Endothelial cell of umbilical vein (primary cell): ENCODE measurements around the gene NKX1-1. TPM values are rescaled to one million over a fixed set of nuclear protein-coding genes. Genes with fewer than 3 reads are reported as not detected.

Experiments
- BruUV-seq: library from RNA; stranded (reverse); fragments of 400-500 nt; replicated peaks from 2 replicates; lab custom pipeline; 2021; lab: Mats Ljungman, UMichigan
- CTCF ChIA-PET: fragments of 300-600, 350-600 bp; sonication (Branson Sonifier 250); formaldehyde crosslinking; loops from one replicate; lab custom pipeline; 2021; ENCODE audit warnings: antibody characterized with exemption, inconsistent platforms; lab: Charles Lee
- POLR2A ChIA-PET: fragments of 300-600, 350-600 bp; sonication (Branson Sonifier 250); formaldehyde crosslinking; loops from one replicate; lab custom pipeline; 2021; ENCODE audit warnings: antibody characterized with exemption, inconsistent platforms; lab: Charles Lee
- DNase-seq: peaks from one replicate; pipeline ENCODE4 v3.0.0-alpha.2; 2011; ENCODE audit warnings: low read depth, low spot score
- FAIRE-seq: peaks from 2 replicates; lab custom pipeline; 2011; peaks lifted over from hg19 to GRCh38; lab: Jason Lieb, UNC
- H2AFZ ChIP-seq: 2 replicates; pipeline ENCODE4 v1.6.0; 2012; ENCODE audit warnings: low read depth, low read length, control low read depth, inconsistent platforms
- H3K27ac ChIP-seq: 2 replicates; pipeline ENCODE4 v1.5.1; 2011; ENCODE audit warnings: low read depth, mild to moderate bottlenecking, control low read depth, low read length, moderate library complexity; ENCODE audit not compliant: insufficient read depth
- H3K27me3 ChIP-seq, 2 experiments: 2 replicates each; pipeline versions ENCODE4 v1.6.0 to v1.6.1; 2011; ENCODE audit warnings: low read length in 2 of 2, mixed read lengths in 1 of 2; ENCODE audit not compliant: control insufficient read depth in 2 of 2, insufficient read depth in 2 of 2
- H3K36me3 ChIP-seq, 2 experiments: 2 replicates in 1 of 2; 3 replicates in 1 of 2; pipeline ENCODE4 v1.5.1; 2011; ENCODE audit warnings: low read length in 2 of 2, mild to moderate bottlenecking in 1 of 2, moderate library complexity in 1 of 2; ENCODE audit not compliant: control insufficient read depth in 2 of 2, insufficient read depth in 2 of 2; ENCODE audit errors: extremely low read depth in 1 of 2
- H3K4me1 ChIP-seq: 3 replicates; pipeline ENCODE4 v1.5.1; 2011; ENCODE audit warnings: mild to moderate bottlenecking, low read length; ENCODE audit not compliant: control insufficient read depth, insufficient read depth; ENCODE audit errors: extremely low read depth
- H3K4me2 ChIP-seq: 2 replicates; pipeline ENCODE4 v1.6.1; 2011; ENCODE audit warnings: low read length, control low read depth, mixed read lengths; ENCODE audit not compliant: insufficient read depth
- H3K4me3 ChIP-seq, 3 experiments: fragments of 200-600 bp in 1 of 3; sonication (generic), shearing (Covaris generic) in 1 of 3; replicated peaks in 1 of 3; 2 replicates each; pipeline ENCODE4 v1.5.1; 2011 to 2016; ENCODE audit warnings: control low read depth in 3 of 3, low read length in 3 of 3, mild to moderate bottlenecking in 2 of 3, inconsistent platforms in 1 of 3, low read depth in 1 of 3, moderate library complexity in 1 of 3; ENCODE audit not compliant: insufficient read depth in 1 of 3
- H3K79me2 ChIP-seq: 2 replicates; pipeline ENCODE4 v1.6.0; 2012; ENCODE audit warnings: low read length, inconsistent platforms; ENCODE audit not compliant: control insufficient read depth, insufficient read depth
- H3K9ac ChIP-seq: replicated peaks from 2 replicates; pipeline ENCODE3; 2011; ENCODE audit warnings: low read length, control low read depth; ENCODE audit not compliant: insufficient read depth; ENCODE audit errors: extremely low read depth
- H3K9me1 ChIP-seq: replicated peaks from 3 replicates; pipeline ENCODE4 v1.6.0; 2011; ENCODE audit warnings: mild to moderate bottlenecking, low read length; ENCODE audit not compliant: control insufficient read depth, insufficient read depth; ENCODE audit errors: extremely low read depth
- H3K9me3 ChIP-seq: replicated peaks from 2 replicates; pipeline ENCODE4 v1.5.1; 2012; ENCODE audit warnings: low read length, inconsistent platforms; ENCODE audit not compliant: control insufficient read depth, insufficient read depth
- H4K20me1 ChIP-seq: replicated peaks from 2 replicates; pipeline ENCODE3; 2011; ENCODE audit warnings: mild to moderate bottlenecking, low read length; ENCODE audit not compliant: control insufficient read depth, insufficient read depth; ENCODE audit errors: extremely low read depth
- CTCF ChIP-seq, 2 donors: IDR thresholded peaks; 1 replicate in 1 of 2; 2 replicates in 1 of 2; pipeline ENCODE4 v1.5.1; 2011; ENCODE audit warnings: low read length in 2 of 2, mild to moderate bottlenecking in 2 of 2, moderate library complexity in 2 of 2, control low read depth in 1 of 2, inconsistent platforms in 1 of 2, low read depth in 1 of 2; ENCODE audit not compliant: insufficient read depth in 1 of 2; ENCODE audit errors: extremely low read depth in 1 of 2
- EZH2 ChIP-seq: IDR thresholded peaks from 2 replicates; pipeline ENCODE4 v1.6.1; 2012; ENCODE audit warnings: borderline replicate concordance, low read depth, mild to moderate bottlenecking, moderate library complexity, low read length, inconsistent platforms; ENCODE audit not compliant: severe bottlenecking
- FOS ChIP-seq: IDR thresholded peaks from 2 replicates; pipeline ENCODE4 v1.6.1; 2011; ENCODE audit warnings: mild to moderate bottlenecking, low read length, moderate library complexity, borderline replicate concordance; ENCODE audit not compliant: insufficient read depth
- GATA2 ChIP-seq: IDR thresholded peaks from 2 replicates; pipeline ENCODE4 v1.7.0; 2011; ENCODE audit warnings: low read depth, mild to moderate bottlenecking, moderate library complexity, mixed read lengths, low read length; ENCODE audit not compliant: insufficient read length, insufficient read depth
- JUN ChIP-seq: IDR thresholded peaks from 2 replicates; pipeline ENCODE4 v1.6.1; 2011; ENCODE audit warnings: borderline replicate concordance, low read depth; ENCODE audit not compliant: insufficient read length, insufficient read depth
- MAX ChIP-seq: IDR thresholded peaks from 2 replicates; pipeline ENCODE4 v1.6.1; 2011; ENCODE audit not compliant: insufficient read depth, insufficient read length
- MYC ChIP-seq: IDR thresholded peaks from one replicate; pipeline ENCODE4 v1.6.1; 2011; ENCODE audit warnings: mild to moderate bottlenecking, low read depth, low read length
- POLR2A ChIP-seq: IDR thresholded peaks from 2 replicates; pipeline ENCODE4 v1.6.1; 2012; ENCODE audit warnings: low read depth, mild to moderate bottlenecking, control low read depth, low read length
- POLR2AphosphoS5 ChIP-seq: IDR thresholded peaks from 2 replicates; pipeline ENCODE4 v1.6.1; 2012; ENCODE audit warnings: low read depth, mild to moderate bottlenecking, control low read depth, low read length, moderate library complexity; ENCODE audit not compliant: insufficient read depth
- dilution Hi-C: fragments of 300-500 bp; cut with MboI; formaldehyde crosslinking; loops from one replicate; pipeline ENCODE4 v1.15.0; 2019; ENCODE audit warnings: low sequenced_read_pairs; ENCODE audit not compliant: extremely low pct_ligation_motif_present
- intact Hi-C: fragments of 100-400 bp; cut with micrococcal nuclease; formaldehyde crosslinking; loops from one replicate; pipeline ENCODE4 v1.10.0; 2022
- polyA plus RNA-seq, 4 experiments: library from polyadenylated mRNA; depleted of rRNA in 3 of 4; stranded (reverse) in 3 of 4; unstranded in 1 of 4; fragments of >200 nt; gene quantifications; 2 replicates each; pipeline versions ENCODE4 v1.2.1 to v1.2.3, GENCODE V29; 2011 to 2012; ENCODE audit warnings: missing spikeins in 1 of 4
- total RNA-seq: library from RNA; stranded (reverse); gene quantifications from 2 replicates; pipeline ENCODE4 v1.2.3, GENCODE V29; 2021

NKX1-1 gene
- total and polyA plus RNA-seq, 2 donors (not counting 3 experiments of a cell fraction or from before 2014, with no cell fraction given): not detected

- Histone ChIP-seq H2AFZ (no peak overlapping the region), H3K4me3 (no peak overlapping the region), H4K20me1 (no peaks in the 10 kb centered on the region), H3K27me3 (no peaks in the 10 kb centered on the region), H3K9ac (no peak overlapping the region), H3K4me2 (no peak overlapping the region), H3K9me1 (no peaks in the 10 kb centered on the region), H3K79me2 (no peaks in the 10 kb centered on the region), H3K36me3 (no peaks in the 10 kb centered on the region), H3K4me1 (no peaks in the 10 kb centered on the region), H3K27ac (no peak overlapping the region), H3K9me3 (no peaks in the 10 kb centered on the region)
- ChIA-PET CTCF (no interaction called here), POLR2A (no interaction called here)
- DNase-seq (no peak), FAIRE-seq (no peak)
- dilution Hi-C loops: no loop called here
- BruUV-seq: no TSS peak
- intact Hi-C loops: no loop called here
- TF ChIP-seq GATA2 (no peak), FOS (no peak), POLR2A (no peak), MAX (no peak), POLR2AphosphoS5 (no peak), EZH2 (no peak), JUN (no peak), MYC (no peak), CTCF (IDR thresholded peaks at IDR 0.05; ENCODE audit: extremely low read depth in 1 of 2, insufficient read depth in 1 of 2, low read depth in 1 of 2, low read length in 2 of 2) (no peak)
These were observed 15.4 kb upstream of the NKX1-1 start for GRCh38 chr4:1421657-1422056.
